ENCODE results near the gene PHF20. TPM values are rescaled to one million over a fixed set of nuclear protein-coding genes. Genes with fewer than 3 reads are reported as not detected.

The PHF20 gene
- total RNA-seq, 1 donor from 2014 or later = 86.0 TPM

DNA sequence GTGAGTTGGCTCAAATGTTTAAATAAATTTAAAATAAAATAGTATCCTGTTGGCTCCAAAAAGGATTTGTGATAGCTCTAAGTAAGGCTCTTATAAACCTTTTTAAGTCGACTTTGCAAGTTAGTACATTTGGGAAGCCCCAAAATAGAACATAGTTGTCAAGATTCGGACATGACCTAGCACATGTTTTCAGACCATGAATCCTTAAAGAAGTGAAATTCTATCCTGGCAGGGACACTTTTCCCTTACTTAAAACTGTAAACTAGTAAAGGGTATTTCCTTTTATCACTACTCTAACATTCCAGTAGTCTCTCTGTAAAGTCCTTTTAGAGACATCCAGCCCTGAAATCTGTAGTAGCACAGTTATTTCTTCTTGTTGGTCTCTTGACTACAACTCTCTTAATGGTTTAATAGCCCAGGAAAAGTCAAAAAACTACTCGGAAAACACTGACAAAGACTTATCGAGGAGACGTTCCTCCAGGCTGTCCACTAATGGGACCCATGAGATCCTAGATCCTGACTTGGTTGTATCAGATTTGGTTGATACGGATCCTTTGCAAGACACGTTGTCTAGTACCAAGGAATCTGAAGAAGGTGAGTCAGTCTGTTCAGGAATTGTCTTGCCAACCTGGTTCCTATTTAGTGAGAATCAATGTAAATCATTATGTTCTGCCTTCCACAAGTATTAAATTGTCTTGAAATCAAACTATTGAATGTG lies 98.9 kb downstream of the PHF20 start:
- Mint-ChIP-seq H3K4me1 (no peaks in the 10 kb centered on the region), H3K4me3 (no peak overlapping the region), H3K9me3 (no peaks in the 10 kb centered on the region), H3K27ac (no peak overlapping the region), H3K36me3 (ENCODE audit: low read depth) (peaks cover 56% of the 10 kb centered on the region), H3K27me3 (no peaks in the 10 kb centered on the region)
- POLR2A ChIA-PET = no interaction called here
- DNase-seq (no peak), ATAC-seq (ENCODE audit: low read depth) (no peak)
- CTCF ChIA-PET = no interaction called here
- intact Hi-C loops (cut with micrococcal nuclease) = no loop called here
- TF ChIP-seq, protein P1, sequence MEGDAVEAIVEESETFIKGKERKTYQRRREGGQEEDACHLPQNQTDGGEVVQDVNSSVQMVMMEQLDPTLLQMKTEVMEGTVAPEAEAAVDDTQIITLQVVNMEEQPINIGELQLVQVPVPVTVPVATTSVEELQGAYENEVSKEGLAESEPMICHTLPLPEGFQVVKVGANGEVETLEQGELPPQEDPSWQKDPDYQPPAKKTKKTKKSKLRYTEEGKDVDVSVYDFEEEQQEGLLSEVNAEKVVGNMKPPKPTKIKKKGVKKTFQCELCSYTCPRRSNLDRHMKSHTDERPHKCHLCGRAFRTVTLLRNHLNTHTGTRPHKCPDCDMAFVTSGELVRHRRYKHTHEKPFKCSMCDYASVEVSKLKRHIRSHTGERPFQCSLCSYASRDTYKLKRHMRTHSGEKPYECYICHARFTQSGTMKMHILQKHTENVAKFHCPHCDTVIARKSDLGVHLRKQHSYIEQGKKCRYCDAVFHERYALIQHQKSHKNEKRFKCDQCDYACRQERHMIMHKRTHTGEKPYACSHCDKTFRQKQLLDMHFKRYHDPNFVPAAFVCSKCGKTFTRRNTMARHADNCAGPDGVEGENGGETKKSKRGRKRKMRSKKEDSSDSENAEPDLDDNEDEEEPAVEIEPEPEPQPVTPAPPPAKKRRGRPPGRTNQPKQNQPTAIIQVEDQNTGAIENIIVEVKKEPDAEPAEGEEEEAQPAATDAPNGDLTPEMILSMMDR (IDR thresholded peaks at IDR 0.05) = no peak

DNA sequence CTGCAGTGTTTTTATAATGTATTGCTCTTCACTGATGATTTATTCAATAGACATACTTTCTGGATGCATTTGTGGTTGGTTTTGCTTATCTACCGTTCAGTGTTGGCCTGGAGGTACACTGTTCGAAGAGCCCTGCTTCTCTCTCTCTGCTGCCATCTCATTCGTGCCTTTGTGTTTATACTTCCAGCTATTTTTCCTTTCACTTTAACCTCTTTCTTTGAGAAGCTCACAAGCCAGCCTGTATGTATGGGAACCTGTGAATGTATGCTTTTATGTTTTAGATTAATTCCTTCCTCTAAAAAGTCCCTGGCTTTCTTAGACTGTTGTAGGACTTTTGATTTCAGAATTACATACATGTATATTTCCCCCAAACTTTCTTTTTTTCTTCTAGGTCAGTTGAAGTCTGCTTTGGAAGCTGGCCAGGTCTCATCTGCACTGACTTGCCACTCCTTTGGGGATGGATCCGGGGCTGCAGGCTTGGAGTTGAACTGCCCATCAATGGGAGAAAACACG lies 99.5 kb downstream of the PHF20 start:
- TF ChIP-seq, protein P1 (IDR thresholded peaks at IDR 0.05) = no peak
- no peaks in the 10 kb centered on the region for H3K9me3 Mint-ChIP-seq
- ChIA-PET POLR2A (no interaction called here), CTCF (no interaction called here)
- no peak overlapping the region for H3K4me3 Mint-ChIP-seq
- intact Hi-C loops (cut with micrococcal nuclease) = no loop called here
- no peaks in the 10 kb centered on the region for H3K4me1 Mint-ChIP-seq
- DNase-seq = no peak
- peaks cover 56% of the 10 kb centered on the region for H3K36me3 Mint-ChIP-seq (ENCODE audit: low read depth)
- no peak for ATAC-seq (ENCODE audit: low read depth)
- no peaks in the 10 kb centered on the region for H3K27me3 Mint-ChIP-seq
- H3K27ac Mint-ChIP-seq = no peak overlapping the region

DNA sequence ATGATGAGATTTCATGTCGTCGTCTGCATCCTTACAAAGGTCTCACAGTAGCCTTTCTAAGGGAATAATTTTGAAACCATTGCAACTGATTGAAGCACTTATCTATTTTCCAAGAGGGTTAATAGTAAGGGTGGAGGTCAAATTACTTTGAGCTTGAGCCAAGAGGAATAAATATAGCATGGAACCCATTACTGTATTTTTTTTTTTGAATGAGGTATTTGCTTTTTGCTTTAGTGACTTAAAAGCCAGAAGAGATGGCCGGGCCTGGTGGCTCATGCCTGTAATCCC lies 104.2 kb downstream of the PHF20 start:
- no peak overlapping the region for H3K27ac Mint-ChIP-seq
- CTCF ChIA-PET = no interaction called here

DNA sequence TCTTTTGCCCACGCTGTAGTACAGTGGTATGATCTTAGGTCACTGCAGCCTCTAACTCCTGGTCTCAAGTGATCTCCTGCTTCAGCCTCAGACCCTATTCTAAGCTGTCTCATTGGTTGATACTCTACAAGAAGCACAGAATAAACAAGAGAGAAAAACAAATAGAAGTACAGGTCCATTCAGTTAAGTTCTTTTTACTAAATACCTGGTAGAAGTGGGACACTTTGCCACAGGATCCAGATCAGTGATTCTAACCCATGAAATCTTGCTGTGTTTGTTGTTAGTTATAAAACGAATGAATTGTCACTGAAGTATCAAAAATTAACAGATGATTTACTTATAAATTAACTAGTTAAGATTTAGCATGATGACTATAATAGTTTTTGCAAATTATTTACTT lies 105.8 kb downstream of the PHF20 start:
- POLR2A ChIA-PET = no interaction called here
- intact Hi-C loops (cut with micrococcal nuclease) = no loop called here
- no peak overlapping the region for H3K27ac Mint-ChIP-seq

More for the DNA sequence above, 104.2 kb downstream of the PHF20 start:
- Mint-ChIP-seq H3K4me1 (no peaks in the 10 kb centered on the region), H3K27me3 (no peaks in the 10 kb centered on the region), H3K4me3 (no peak overlapping the region), H3K9me3 (no peaks in the 10 kb centered on the region), H3K36me3 (ENCODE audit: low read depth) (peaks cover 53% of the 10 kb centered on the region)
- ATAC-seq (ENCODE audit: low read depth) = no peak
- DNase-seq = no peak
- POLR2A ChIA-PET = no interaction called here
- TF ChIP-seq, protein P1 (IDR thresholded peaks at IDR 0.05) = no peak
- intact Hi-C loops (cut with micrococcal nuclease) = no loop called here

DNA sequence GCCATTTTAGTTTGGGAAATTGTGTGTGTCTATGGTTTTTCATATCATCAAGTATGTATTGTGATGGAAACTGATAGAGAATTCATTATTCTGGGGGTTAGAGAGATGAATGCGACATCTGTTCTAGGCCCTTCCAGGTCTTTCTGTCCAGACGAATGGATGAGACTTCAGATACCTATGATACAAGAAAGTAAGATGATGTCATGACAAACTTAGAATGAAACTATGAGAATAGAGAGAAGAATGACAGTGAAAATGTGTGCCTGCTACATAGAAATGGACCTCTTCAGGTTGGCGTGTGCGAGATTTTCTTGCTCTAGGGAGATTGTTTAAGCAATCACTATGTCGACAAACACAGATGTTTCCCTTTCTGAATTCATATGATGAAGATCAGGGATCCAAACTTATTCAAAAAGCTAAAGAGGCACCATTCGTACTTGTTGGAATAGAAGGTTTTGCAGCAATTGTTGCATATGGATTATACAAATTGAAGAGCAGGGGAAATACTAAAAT lies 106.4 kb downstream of the PHF20 start:
- Mint-ChIP-seq H3K9me3 (no peaks in the 10 kb centered on the region), H3K36me3 (ENCODE audit: low read depth) (peaks cover 39% of the 10 kb centered on the region), H3K27ac (no peak overlapping the region), H3K4me1 (no peaks in the 10 kb centered on the region), H3K27me3 (no peaks in the 10 kb centered on the region), H3K4me3 (no peak overlapping the region)
- DNase-seq = no peak
- intact Hi-C loops (cut with micrococcal nuclease) = no loop called here
- ChIA-PET CTCF (no interaction called here), POLR2A (no interaction called here)
- TF ChIP-seq, protein P1 (IDR thresholded peaks at IDR 0.05) = no peak
- ATAC-seq (ENCODE audit: low read depth) = no peak

More for the DNA sequence above, 105.8 kb downstream of the PHF20 start:
- CTCF ChIA-PET = no interaction called here
- H3K4me3 Mint-ChIP-seq = no peak overlapping the region
- TF ChIP-seq, protein P1 (IDR thresholded peaks at IDR 0.05) = no peak
- H3K4me1 Mint-ChIP-seq = no peaks in the 10 kb centered on the region
- H3K27me3 Mint-ChIP-seq = no peaks in the 10 kb centered on the region
- no peak for ATAC-seq (ENCODE audit: low read depth)
- no peaks in the 10 kb centered on the region for H3K9me3 Mint-ChIP-seq
- H3K36me3 Mint-ChIP-seq (ENCODE audit: low read depth) = peaks cover 42% of the 10 kb centered on the region
- no peak for DNase-seq
